NCI-H2227 (cell line): Measurements from ENCODE around the gene ZSCAN9.

ENCODE experiments used
- DNase-seq: peaks from one replicate; lab custom pipeline; 2025; ENCODE audit not compliant: unreplicated experiment; lab: John Stamatoyannopoulos, UW

The ZSCAN9 gene

GRCh38 chr6:28266563-28266961 lies 41.5 kb downstream of the ZSCAN9 start:
- DNase-seq = no peak

- DNase-seq = peak; percentile 96
These were observed 42.1 kb downstream of the ZSCAN9 start, which contains the start of gene ZSCAN26 for GRCh38 chr6:28266962-28267694. ZSCAN26 (plus strand) TSS chr6:28267143; CDS start chr6:28271920, 4,777 bp downstream.

GRCh38 chr6:28267695-28268059 lies 42.6 kb downstream of the ZSCAN9 start:
- DNase-seq = no peak

- DNase-seq = no peak
These were observed 44.4 kb downstream of the ZSCAN9 start for GRCh38 chr6:28269492-28269891.

GRCh38 chr6:28274888-28275287 lies 49.8 kb downstream of the ZSCAN9 start:
- no peak for DNase-seq

GRCh38 chr6:28277746-28278145 lies 52.7 kb downstream of the ZSCAN9 start:
- no peak for DNase-seq

- DNase-seq = no peak
These were observed 55.7 kb downstream of the ZSCAN9 start for GRCh38 chr6:28280595-28281287.

GRCh38 chr6:28281288-28282064 lies 56.4 kb downstream of the ZSCAN9 start, which contains the start of gene PGBD1:
PGBD1 (plus strand) TSS chr6:28281572; CDS start chr6:28283814, 2,242 bp downstream.
- DNase-seq = peak; percentile 94

GRCh38 chr6:28282926-28283325 lies 57.9 kb downstream of the ZSCAN9 start:
- peak; percentile 11 for DNase-seq
